H54 (cell line): ENCODE measurements around the gene DSCAML1.

ENCODE experiments used
- DNase-seq: peaks from one replicate; pipeline ENCODE4 v3.0.0; 2011; ENCODE audit warnings: low spot score, mixed read lengths; ENCODE audit not compliant: insufficient read length
- FAIRE-seq: peaks from 3 replicates; lab custom pipeline; 2011; peaks lifted over from hg19 to GRCh38; lab: Jason Lieb, UNC
- POLR2A ChIP-seq: IDR thresholded peaks from 2 replicates; pipeline ENCODE4 v1.6.1; 2011; ENCODE audit warnings: low read depth, mild to moderate bottlenecking, low read length

Gene DSCAML1

GRCh38 chr11:117618302-117618981, 178.6 kb downstream of the DSCAML1 start:
- DNase-seq (no peak), FAIRE-seq (no peak)

GRCh38 chr11:117616979-117617378, 180.0 kb downstream of the DSCAML1 start:
- DNase-seq: no peak
- no peak for FAIRE-seq
- no peak for TF ChIP-seq POLR2A

More at GRCh38 chr11:117618302-117618981, 178.6 kb downstream of the DSCAML1 start:
- TF ChIP-seq POLR2A: no peak

DNA sequence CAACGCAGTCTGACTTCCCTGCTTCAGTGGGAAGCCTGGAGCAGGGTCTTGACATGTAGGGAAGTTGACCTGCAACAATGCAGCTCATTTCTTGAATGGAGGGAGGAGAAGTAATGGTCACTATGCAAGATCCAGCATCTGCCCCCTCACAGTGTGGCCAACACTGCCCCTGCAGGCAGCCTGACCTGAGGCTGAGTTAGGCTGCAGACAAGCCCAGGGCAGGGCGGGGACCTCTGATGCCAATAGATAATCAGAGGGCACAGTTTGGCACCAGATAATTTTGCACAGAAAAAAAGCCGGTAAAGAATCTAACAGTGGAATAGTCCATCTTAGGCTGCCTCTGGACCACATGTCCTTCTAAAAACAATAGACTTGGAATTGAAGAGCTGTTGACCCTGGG, 182.3 kb downstream of the DSCAML1 start:
- no peak for TF ChIP-seq POLR2A
- FAIRE-seq: no peak
- DNase-seq: no peak

DNA sequence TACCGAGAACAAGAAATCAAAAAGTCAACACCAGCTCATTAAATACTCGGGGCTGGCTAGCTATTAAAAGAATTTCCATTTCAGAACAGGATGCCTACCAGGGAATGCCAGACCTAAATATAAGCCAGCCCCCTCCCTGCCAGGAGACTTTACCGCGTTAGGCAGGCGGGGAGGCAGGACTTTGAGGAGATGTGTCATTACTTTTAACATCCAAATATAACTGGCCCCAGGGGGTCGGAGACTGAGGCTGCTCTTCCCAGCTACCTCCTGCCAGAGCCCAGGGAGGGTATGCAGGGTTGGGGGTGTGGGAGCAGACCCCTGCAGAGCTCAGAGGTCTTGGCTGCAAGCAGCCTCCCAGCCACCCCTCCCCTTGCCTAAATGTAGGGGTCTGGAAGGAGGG, 183.5 kb downstream of the DSCAML1 start:
- FAIRE-seq (no peak), DNase-seq (no peak)
- TF ChIP-seq POLR2A: no peak

- no peak for TF ChIP-seq POLR2A
- DNase-seq (no peak), FAIRE-seq (no peak)
Measured at GRCh38 chr11:117612177-117612576, 184.8 kb downstream of the DSCAML1 start.

- no peak for DNase-seq
- TF ChIP-seq POLR2A: no peak
- FAIRE-seq: no peak
Measured at GRCh38 chr11:117610901-117611300, 186.1 kb downstream of the DSCAML1 start.

DNA sequence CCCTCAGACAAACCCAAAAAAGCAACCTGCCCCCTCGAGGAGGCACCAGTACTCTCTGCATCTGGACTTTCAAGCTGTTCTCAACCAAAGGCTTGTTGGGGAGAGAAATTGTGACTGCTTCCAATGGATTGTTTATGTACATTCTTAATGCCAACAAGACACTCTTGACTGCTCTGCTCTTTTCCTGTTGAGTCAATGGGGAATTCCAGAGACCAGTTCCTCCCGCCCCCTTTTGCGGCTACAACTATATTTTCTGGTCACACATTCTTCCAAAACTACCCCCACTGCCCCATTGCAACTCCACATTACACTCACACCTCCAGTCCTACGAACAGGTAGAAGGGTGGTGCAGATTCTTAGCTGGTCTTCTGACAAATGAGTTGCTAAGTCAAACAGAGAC, 187.0 kb downstream of the DSCAML1 start:
- peak; percentile 11 for DNase-seq
- FAIRE-seq: no peak
- no peak for TF ChIP-seq POLR2A

- FAIRE-seq (no peak), DNase-seq (no peak)
- TF ChIP-seq POLR2A: no peak
Measured at GRCh38 chr11:117607449-117607848, 189.6 kb downstream of the DSCAML1 start.

DNA sequence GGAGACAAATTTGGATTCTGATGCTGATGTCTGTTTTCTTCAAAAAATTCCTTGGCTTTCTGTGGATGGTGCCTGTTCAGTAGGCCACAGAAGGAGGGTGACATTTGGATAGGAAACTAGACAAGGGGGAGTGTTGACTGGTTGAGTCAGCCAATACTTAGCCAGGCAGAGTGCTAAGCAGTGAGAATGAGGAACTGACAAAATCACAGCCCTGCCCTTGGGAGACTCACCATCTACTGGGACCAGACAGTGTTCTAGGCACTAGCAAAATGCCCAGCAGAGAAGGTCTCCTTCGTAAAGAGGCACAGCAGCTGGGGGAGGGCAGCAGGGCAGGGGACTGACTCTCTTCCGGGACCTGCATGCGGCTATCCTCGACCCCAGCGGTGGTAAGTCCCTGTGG, 190.2 kb downstream of the DSCAML1 start:
- FAIRE-seq (no peak), DNase-seq (no peak)
- TF ChIP-seq POLR2A: no peak

DNA sequence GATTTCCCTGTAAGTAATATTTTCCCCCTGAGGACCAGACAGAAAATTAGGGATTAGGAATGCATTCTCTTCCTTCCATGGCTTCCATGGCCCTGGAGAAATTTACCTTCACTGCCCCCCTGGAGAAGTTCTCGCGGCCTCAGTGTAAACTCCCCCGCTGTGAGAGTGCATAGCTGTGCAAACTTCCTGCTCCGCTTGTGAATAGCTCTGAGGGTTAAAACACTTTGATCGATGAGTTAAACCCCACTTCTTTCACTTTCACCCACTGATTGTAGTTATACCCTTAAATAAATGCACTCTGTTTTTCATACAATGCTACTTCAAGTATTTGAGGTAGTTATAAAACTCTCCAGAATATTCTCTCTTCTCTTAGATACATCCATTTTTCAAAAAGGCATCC, 190.8 kb downstream of the DSCAML1 start:
- FAIRE-seq (no peak), DNase-seq (no peak)
- TF ChIP-seq POLR2A: no peak

- no peak for DNase-seq
- FAIRE-seq: no peak
- TF ChIP-seq POLR2A: no peak
Measured at GRCh38 chr11:117605331-117605730, 191.7 kb downstream of the DSCAML1 start.

- FAIRE-seq (no peak), DNase-seq (no peak)
- no peak for TF ChIP-seq POLR2A
Measured at GRCh38 chr11:117604336-117604995, 192.6 kb downstream of the DSCAML1 start.

DNA sequence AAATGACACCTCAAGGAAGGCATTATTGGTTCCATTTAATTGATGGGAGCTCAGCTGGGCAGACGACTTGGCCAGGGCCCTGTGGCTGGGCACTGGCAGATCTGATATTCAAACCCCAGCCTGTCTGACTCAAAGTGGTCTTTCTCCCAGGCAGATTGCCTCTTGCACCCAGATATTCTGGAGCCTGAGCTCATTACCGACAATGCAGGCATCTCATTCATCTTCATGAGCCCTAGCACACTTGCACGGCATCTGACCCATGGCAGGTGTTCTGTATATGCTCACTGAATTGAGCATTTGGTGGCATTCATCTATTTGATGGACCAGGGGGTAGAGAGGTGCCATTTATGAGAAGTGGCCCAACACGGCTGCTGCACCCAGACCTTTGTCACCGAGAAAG, 193.1 kb downstream of the DSCAML1 start:
- DNase-seq (no peak), FAIRE-seq (no peak)
- no peak for TF ChIP-seq POLR2A

DNA sequence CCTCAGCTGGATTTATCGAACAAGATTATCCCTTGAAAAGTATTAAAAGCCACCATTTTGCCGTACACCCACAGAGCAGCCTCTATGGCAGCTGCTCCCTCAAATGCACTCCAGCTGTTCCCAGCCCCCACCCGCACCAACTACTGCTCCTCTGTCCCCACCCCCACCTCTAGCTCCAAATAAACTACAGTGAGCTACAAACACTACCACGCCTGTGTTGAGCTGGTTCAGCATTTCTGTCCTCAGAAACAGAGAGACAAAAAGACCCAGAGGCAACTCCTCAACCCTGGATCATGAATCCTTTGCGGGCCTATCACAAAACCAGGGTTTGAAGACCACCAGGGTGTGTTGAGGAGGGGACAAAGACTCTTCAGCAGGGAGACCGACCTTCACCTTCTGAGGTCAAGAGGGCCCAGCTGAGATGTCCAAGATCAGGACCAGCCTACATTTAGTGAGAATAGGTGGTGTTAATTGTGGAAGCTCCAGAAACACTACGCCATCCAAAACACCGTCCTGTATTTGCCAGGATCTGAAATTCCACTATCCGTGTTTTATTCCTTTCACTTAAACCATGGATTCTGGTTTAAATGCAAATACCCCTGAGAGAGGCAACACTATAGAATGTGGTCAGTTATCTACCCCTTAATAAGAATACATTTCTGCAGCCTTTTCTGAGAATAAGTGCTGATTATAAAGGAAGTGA, 195.9 kb downstream of the DSCAML1 start:
- TF ChIP-seq POLR2A: no peak
- no peak for FAIRE-seq
- no peak for DNase-seq
